ENCODE measurements around the gene LOXL4.

- no peak for TF ChIP-seq CTCF (IDR thresholded peaks at IDR 0.05; ENCODE audit: poor library complexity)
- TF ChIP-seq EZH2phosphoT487 (IDR thresholded peaks at IDR 0.05; ENCODE audit: low read depth, severe bottlenecking, unreplicated experiment), result no peak
These were observed 23.9 kb downstream of the LOXL4 start for GRCh38 chr10:98244141-98244540.

Data from hepatocyte (in vitro differentiated cells).